Mucosa of rectum (tissue), 2 donors: Measurements from ENCODE around the gene C15orf62.

Source experiments
- H3K27ac ChIP-seq, 2 donors: one replicate each; pipeline ENCODE4 v1.7.0; 2013; ENCODE audit warnings: inconsistent platforms in 2 of 2, low read depth in 2 of 2, low read length in 2 of 2
- H3K27me3 ChIP-seq, 2 donors: one replicate each; pipeline ENCODE4 v1.7.0; 2013; ENCODE audit warnings: low read length in 2 of 2; ENCODE audit not compliant: control insufficient read depth in 2 of 2, insufficient read depth in 2 of 2
- H3K36me3 ChIP-seq, 2 donors: one replicate each; pipeline ENCODE4 v1.7.0; 2013; ENCODE audit warnings: low read length in 2 of 2; ENCODE audit not compliant: control insufficient read depth in 2 of 2, insufficient read depth in 2 of 2
- H3K4me1 ChIP-seq, 2 donors: one replicate each; pipeline ENCODE4 v1.7.0; 2013; ENCODE audit warnings: low read length in 2 of 2, mild to moderate bottlenecking in 1 of 2; ENCODE audit not compliant: control insufficient read depth in 2 of 2, insufficient read depth in 2 of 2
- H3K4me3 ChIP-seq, 2 donors: one replicate each; pipeline ENCODE4 v1.7.0; 2013; ENCODE audit warnings: low read length in 2 of 2
- H3K9ac ChIP-seq, 2 donors: one replicate each; pipeline ENCODE4 v1.7.0; 2013; ENCODE audit warnings: low read length in 2 of 2, low read depth in 1 of 2, mild to moderate bottlenecking in 1 of 2
- H3K9me3 ChIP-seq, 2 donors: one replicate each; pipeline ENCODE4 v1.7.0; 2013; ENCODE audit warnings: low read length in 2 of 2; ENCODE audit not compliant: control insufficient read depth in 2 of 2
- donor health status: healthy.
- donor health status: Normal muscosa, but diverticular disease.

C15orf62 gene

DNA sequence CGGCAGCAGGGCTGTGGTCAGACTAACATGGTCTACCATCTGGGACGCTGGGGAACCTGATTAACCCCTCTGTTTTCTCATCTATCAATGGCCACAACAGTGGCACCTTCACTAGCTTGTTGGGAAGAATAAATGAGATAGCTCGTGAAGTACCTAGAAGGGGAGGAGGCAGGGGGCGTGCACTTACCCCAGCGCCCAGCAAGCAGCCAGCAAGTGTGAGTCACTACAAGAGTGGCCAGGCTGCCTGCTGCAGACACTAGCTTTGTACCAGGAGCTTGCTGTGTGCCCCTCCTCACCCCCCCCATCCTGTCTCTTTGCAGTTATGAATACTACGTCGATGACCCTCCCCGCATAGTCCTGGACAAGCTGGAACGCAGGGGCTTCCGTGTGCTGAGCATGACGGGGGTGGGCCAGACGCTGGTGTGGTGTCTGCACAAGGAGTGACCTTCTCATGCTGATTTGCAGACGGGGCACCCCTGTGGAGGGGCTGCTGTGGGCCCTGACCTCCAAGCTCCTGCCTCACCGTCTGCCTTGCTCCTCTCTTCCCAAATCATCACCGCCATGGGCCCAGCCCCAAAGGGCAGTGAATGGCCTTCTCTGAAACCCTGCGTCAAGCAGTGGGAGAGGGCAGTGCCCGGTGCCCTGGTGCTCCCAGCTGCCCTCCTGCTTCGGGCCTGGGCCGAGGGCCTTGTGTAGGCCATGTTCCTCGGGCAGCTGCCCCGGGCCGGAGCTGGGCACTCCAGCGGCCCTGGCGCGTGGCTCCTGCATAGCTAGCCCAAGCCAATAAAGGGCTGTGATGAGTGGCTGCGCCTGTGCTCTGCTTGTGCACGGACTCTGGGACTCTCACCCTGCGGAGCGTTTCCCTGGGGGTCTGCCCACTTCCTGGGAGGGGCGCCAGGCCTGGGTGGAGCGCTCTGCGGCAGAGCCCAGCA is 2.6 kb upstream of the C15orf62 start:
- no peaks in the 10 kb centered on the region for H3K9me3 ChIP-seq
- no peaks in the 10 kb centered on the region for H3K27me3 ChIP-seq
- no peak overlapping the region for H3K4me3 ChIP-seq
- no peak overlapping the region for H3K27ac ChIP-seq
- H3K9ac ChIP-seq, result no peak overlapping the region
- peaks cover 48 to 64% of the 10 kb centered on the region in 2 donors for H3K4me1 ChIP-seq
- peaks cover 1 to 3% of the 10 kb centered on the region in 2 donors for H3K36me3 ChIP-seq

DNA sequence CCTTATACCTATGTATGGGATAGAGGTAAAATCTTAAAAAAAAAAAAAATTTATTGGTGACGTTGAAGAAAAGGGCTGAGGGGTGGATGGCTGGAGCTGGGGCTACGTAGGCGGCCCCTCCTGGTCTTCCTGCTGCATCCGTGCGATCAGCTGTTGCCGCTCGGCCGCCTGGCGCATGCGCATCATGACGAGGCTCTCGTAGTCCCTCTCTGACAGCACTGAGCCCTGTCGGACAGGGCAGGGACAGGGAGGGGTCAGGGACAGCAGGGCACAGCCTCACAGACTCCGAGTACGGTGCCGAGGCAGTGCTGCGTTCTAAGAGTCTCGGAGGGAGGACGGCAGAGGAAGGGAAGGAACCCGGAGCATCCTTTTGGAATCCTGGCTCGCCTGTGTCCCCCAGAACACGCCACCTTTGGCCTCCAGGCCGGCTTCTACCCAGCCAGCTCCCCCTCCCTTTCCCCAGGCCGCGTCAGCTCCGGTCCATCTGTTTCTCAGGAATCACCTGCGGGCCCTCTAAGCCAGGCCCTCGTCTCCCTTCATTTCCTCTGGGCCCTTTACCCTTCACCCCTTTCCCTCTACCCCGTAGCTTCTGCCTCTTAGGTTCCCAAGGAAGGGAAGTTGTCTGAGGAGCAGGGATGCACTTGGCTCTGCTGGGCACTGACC is 1.8 kb upstream of the C15orf62 start:
- Histone ChIP-seq H3K9ac (peak overlapping the region in 1 of 2 donors; percentile 44), H3K4me3 (peak overlapping the region in 1 of 2 donors; percentile 22), H3K4me1 (peaks cover 47 to 61% of the 10 kb centered on the region in 2 donors)

DNA sequence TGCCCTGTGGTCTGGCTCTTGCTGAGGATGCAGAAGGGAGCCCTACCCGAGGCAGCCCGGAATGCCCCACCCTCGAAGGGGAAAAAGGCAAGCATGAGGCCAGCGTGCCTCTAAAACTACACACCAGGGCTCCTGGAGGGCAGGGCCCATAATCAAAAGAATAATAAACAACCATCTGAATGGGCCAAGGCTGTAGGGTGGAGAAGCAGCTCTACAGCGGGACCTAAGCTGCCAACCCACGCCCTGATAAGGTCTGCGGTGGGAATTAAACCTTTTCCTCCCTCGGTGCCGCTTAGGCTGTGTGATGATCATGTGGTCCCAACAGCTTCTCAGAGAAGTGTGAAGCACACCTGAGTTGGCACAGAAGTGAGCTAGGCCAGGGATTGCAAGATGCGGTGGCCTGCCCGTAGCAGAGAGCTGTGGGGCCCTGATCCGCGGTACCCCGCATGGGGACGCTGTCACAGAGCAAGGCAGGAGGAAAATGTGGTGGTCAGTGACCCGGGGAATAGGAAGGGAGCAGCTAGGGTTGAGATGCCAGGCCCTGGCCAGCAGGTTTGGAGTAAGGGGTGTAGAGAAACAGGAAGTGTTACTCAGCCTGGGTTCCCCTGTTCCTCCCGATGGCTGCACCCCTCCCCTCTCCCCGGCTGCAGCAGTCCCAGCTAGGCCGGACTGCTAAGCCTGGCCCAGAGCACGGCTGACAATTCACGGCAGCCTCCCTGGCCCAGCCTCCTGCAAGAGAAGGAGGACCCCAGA is 1.1 kb upstream of the C15orf62 start:
- H3K4me3 ChIP-seq, result peak overlapping the region in 1 of 2 donors; percentile 10
- peak overlapping the region in 1 of 2 donors; percentile 44 for H3K9ac ChIP-seq
- H3K9me3 ChIP-seq, result no peaks in the 10 kb centered on the region
- peak overlapping the region; percentile 86 to 89 for H3K27ac ChIP-seq
- H3K36me3 ChIP-seq, result peaks cover 10 to 11% of the 10 kb centered on the region in 2 donors
- no peaks in the 10 kb centered on the region for H3K27me3 ChIP-seq
- peaks cover 39 to 54% of the 10 kb centered on the region in 2 donors for H3K4me1 ChIP-seq

More for the DNA sequence above, 1.8 kb upstream of the C15orf62 start:
- Histone ChIP-seq H3K36me3 (peaks cover 6 to 9% of the 10 kb centered on the region in 2 donors), H3K27me3 (no peaks in the 10 kb centered on the region), H3K27ac (peak overlapping the region; percentile 86 to 89), H3K9me3 (no peaks in the 10 kb centered on the region)

DNA sequence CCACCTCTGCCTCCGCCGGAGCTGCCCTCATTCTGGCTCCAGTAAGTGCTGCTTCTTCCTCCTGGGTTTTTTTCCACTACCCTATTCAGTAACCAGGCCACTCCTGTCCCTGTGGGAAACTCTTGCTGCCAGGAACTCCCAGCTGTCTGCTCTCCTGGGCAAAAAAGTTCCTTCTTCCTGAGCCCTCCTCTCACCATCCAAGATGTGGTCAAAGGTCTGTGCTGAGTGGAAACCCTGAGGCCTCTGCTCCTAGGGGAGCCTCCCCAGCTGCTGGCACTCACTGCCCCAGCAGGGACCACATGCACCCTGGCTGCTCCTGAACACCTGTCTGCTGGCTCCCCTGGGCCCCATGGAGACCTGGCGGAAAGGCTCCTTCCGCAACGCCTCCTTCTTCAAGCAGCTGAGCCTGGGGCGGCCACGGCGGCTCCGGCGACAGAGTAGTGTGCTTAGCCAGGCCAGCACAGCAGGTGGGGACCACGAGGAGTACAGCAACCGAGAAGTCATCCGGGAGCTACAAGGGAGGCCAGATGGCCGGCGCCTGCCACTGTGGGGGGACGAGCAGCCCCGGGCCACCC is 454 bp downstream of the C15orf62 start:
- Histone ChIP-seq H3K4me3 (peak overlapping the region in 1 of 2 donors; percentile 30), H3K9ac (peak overlapping the region; percentile 47 to 59), H3K27ac (peak overlapping the region; percentile 86 to 89), H3K27me3 (no peaks in the 10 kb centered on the region), H3K9me3 (no peaks in the 10 kb centered on the region), H3K36me3 (peaks cover 24 to 25% of the 10 kb centered on the region in 2 donors), H3K4me1 (peaks cover 32 to 42% of the 10 kb centered on the region in 2 donors)

DNA sequence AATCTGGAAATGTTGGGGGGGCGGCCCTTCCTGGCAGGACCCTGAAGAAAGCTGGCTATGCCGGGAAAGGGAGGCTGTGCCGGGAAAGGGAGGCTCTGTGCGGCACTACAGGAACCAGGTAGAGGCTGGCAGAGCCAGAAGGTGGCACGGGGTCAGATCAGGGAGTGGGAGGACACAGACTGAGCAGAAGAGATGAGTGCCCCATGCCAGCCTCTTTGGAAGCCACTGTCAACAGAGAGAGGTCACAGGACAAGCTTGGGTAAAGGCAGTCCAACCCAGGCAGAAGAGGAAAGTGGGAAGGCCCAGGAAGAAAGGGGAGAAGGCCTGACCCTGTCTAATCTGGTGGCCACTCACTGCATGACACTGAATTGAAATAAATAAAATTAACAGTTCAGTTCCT is 1.5 kb downstream of the C15orf62 start:
- Histone ChIP-seq H3K9ac (no peak overlapping the region), H3K27ac (no peak overlapping the region)

DNA sequence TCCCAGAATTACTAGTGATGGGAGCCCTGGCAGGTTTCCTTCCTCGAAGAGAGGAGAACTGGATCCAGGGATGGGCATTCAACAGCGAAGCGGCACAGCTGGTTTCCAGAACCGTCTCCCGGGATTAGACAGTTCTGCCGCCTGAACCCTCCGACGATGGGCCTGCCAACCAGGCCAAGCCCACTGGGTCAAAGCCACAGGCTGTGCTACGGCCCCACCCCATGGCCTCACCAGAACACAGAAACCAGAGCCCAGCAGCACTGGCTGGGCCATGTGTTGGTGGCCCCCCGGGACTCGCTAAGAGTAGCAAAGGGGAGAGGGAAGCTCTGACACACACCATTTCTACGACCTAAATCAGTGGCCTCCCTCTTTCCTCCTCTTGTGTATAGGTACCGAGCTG is 2.2 kb downstream of the C15orf62 start:
- Histone ChIP-seq H3K27me3 (no peaks in the 10 kb centered on the region), H3K4me3 (no peak overlapping the region), H3K36me3 (peaks cover 39 to 43% of the 10 kb centered on the region in 2 donors), H3K4me1 (peaks cover 26 to 37% of the 10 kb centered on the region in 2 donors), H3K9me3 (no peaks in the 10 kb centered on the region), H3K27ac (no peak overlapping the region), H3K9ac (no peak overlapping the region)

More for the DNA sequence above, 1.5 kb downstream of the C15orf62 start:
- H3K27me3 ChIP-seq, result no peaks in the 10 kb centered on the region
- peaks cover 32 to 35% of the 10 kb centered on the region in 2 donors for H3K36me3 ChIP-seq
- peaks cover 26 to 37% of the 10 kb centered on the region in 2 donors for H3K4me1 ChIP-seq
- H3K9me3 ChIP-seq, result no peaks in the 10 kb centered on the region
- no peak overlapping the region for H3K4me3 ChIP-seq

DNA sequence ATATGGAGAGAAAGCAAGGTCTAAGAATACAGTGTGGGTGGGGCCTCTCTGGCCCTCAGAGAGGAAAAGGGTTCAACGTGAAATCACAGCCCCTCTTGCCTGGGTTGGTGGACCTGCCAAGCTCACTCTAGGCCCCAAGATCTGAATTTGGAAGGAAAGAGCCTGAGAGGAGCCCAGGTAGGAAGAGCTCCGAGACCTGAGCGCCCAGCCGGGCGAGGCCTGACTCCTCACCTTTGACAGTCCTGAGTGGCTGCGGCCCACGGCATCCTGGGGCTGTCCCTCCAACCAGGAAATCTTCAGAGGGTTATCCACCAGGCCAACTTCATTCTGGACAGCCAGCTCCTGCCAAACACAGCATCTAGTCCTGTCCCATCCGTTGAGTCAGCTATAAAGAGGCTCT is 3.7 kb downstream of the C15orf62 start:
- Histone ChIP-seq H3K4me1 (peaks cover 18 to 25% of the 10 kb centered on the region in 2 donors), H3K4me3 (no peak overlapping the region), H3K9ac (no peak overlapping the region), H3K27ac (no peak overlapping the region), H3K27me3 (no peaks in the 10 kb centered on the region), H3K36me3 (peaks cover 45 to 46% of the 10 kb centered on the region in 2 donors), H3K9me3 (no peaks in the 10 kb centered on the region)

DNA sequence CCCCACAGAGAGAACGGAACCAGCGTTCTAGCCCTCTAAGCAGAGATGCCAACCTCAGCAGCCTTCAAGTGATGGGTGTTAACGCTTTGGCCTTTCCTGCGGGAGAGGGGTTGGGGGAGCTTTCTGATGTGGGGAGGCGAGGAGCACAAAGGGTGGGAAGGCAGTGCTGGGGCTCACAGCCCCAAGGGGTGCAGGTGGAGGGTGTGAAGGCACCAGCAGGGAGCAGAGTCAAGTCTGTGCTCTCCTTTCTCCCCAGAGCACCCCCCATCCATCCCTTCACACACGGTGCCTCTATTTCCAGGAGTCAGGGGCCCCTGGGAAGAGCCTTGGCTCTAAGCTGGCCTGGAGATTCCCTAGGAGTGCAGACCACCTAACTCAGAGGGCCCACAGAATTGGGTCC is 4.1 kb downstream of the C15orf62 start:
- H3K36me3 ChIP-seq, result peaks cover 45 to 50% of the 10 kb centered on the region in 2 donors

DNA sequence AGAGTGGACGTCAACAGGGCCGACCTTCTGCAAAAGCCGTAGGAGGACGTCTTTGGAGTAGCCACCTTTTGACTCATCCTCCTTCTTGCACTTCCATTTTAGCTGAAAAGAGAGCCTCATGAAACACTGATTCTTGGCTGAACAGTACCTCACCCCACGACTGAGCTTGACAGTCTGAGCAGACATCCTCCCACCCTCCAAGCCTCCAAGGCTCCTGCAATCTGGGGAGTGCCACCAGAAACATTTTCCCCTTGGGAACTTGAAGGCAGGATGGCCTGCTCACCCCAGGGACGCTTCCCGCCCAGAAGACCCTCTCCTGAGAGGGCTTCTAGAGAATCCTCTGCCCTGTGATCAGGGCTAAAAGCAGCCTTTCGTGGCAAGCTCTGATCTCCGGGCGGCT is 5.2 kb downstream of the C15orf62 start:
- no peak overlapping the region for H3K9ac ChIP-seq
- H3K36me3 ChIP-seq, result peaks cover 51 to 61% of the 10 kb centered on the region in 2 donors
- no peak overlapping the region for H3K27ac ChIP-seq

More for the DNA sequence above, 4.1 kb downstream of the C15orf62 start:
- Histone ChIP-seq H3K27me3 (no peaks in the 10 kb centered on the region), H3K4me3 (no peak overlapping the region), H3K9me3 (no peaks in the 10 kb centered on the region), H3K27ac (no peak overlapping the region), H3K4me1 (peaks cover 14 to 21% of the 10 kb centered on the region in 2 donors), H3K9ac (no peak overlapping the region)

More for the DNA sequence above, 5.2 kb downstream of the C15orf62 start:
- Histone ChIP-seq H3K27me3 (no peaks in the 10 kb centered on the region), H3K4me1 (peaks cover 3 to 10% of the 10 kb centered on the region in 2 donors), H3K9me3 (no peaks in the 10 kb centered on the region), H3K4me3 (no peak overlapping the region)
